Caco-2 (cell line): ENCODE results near the gene PXMP4. TPM values are rescaled to one million over a fixed set of nuclear protein-coding genes. Genes with fewer than 3 reads are reported as not detected.

Source experiments
- BruUV-seq: library from RNA; stranded (reverse); fragments of 400-500 nt; replicated peaks from 2 replicates; lab custom pipeline; 2021; lab: Mats Ljungman, UMichigan
- CTCF ChIA-PET: fragments of 300-600 bp; sonication (Branson Sonifier 250); formaldehyde crosslinking; loops from one replicate; lab custom pipeline; 2022; ENCODE audit warnings: antibody characterized with exemption; lab: Charles Lee
- POLR2A ChIA-PET: fragments of 300-600 bp; sonication (Branson Sonifier 250); formaldehyde crosslinking; loops from one replicate; lab custom pipeline; 2022; ENCODE audit warnings: antibody characterized with exemption; lab: Charles Lee
- DNase-seq, 2 experiments: peaks; one replicate each; pipeline versions ENCODE4 v3.0.0 to v3.0.0-alpha.2; 2020 to 2022
- H3K27me3 ChIP-seq: replicated peaks from 2 replicates; pipeline ENCODE4 v1.6.0; 2011; ENCODE audit warnings: low read length; ENCODE audit not compliant: control insufficient read depth, insufficient read depth
- H3K36me3 ChIP-seq: 2 replicates; pipeline ENCODE4 v1.5.1; 2011; ENCODE audit warnings: low read length; ENCODE audit not compliant: control insufficient read depth, insufficient read depth
- H3K4me1 ChIP-seq: fragments of 250-450 bp; sonication (Bioruptor Pico); 2 replicates; pipeline ENCODE4 v1.5.1; 2020; ENCODE audit warnings: mild to moderate bottlenecking
- H3K4me3 ChIP-seq: 2 replicates; pipeline ENCODE4 v1.5.1; 2011; ENCODE audit warnings: low read depth, mild to moderate bottlenecking, control low read depth, low read length
- H3K9me3 ChIP-seq: fragments of 250-450 bp; sonication (Bioruptor Pico); 2 replicates; pipeline ENCODE4 v1.5.1; 2020; ENCODE audit warnings: mild to moderate bottlenecking, moderate library complexity
- H3K27ac Mint-ChIP-seq: one replicate; pipeline ENCODE4 v1.8.0; 2022; ENCODE audit warnings: mixed read lengths; ENCODE audit not compliant: unreplicated experiment
- H3K27me3 Mint-ChIP-seq: one replicate; pipeline ENCODE4 v1.8.0; 2022; ENCODE audit warnings: mixed read lengths; ENCODE audit not compliant: insufficient read depth, unreplicated experiment
- H3K36me3 Mint-ChIP-seq: one replicate; pipeline ENCODE4 v1.8.0; 2022; ENCODE audit warnings: mild to moderate bottlenecking, mixed read lengths; ENCODE audit not compliant: insufficient read depth, unreplicated experiment
- H3K4me1 Mint-ChIP-seq: one replicate; pipeline ENCODE4 v1.8.0; 2022; ENCODE audit warnings: low read depth, mixed read lengths; ENCODE audit not compliant: unreplicated experiment
- H3K4me3 Mint-ChIP-seq: one replicate; pipeline ENCODE4 v1.8.0; 2022; ENCODE audit warnings: mild to moderate bottlenecking, moderate library complexity, mixed read lengths; ENCODE audit not compliant: unreplicated experiment
- H3K9me3 Mint-ChIP-seq: one replicate; pipeline ENCODE4 v1.8.0; 2022; ENCODE audit warnings: mixed read lengths; ENCODE audit not compliant: unreplicated experiment
- CTCF ChIP-seq, 2 experiments: fragments of 200-600 bp in 1 of 2; IDR thresholded peaks; 1 replicate in 1 of 2; 2 replicates in 1 of 2; pipeline versions ENCODE4 v1.5.1 to v1.8.0; 2011 to 2022; ENCODE audit warnings: antibody characterized with exemption in 1 of 2, control low read depth in 1 of 2, inconsistent platforms in 1 of 2, low read depth in 1 of 2, low read length in 1 of 2, mild to moderate bottlenecking in 1 of 2, moderate library complexity in 1 of 2; ENCODE audit not compliant: insufficient read depth in 1 of 2, severe bottlenecking in 1 of 2, unreplicated experiment in 1 of 2
- intact Hi-C: fragments of 100-400 bp; cut with micrococcal nuclease; formaldehyde crosslinking; loops from one replicate; pipeline ENCODE4 v1.10.0; 2022; ENCODE audit not compliant: unreplicated experiment
- total RNA-seq: library from RNA; stranded (reverse); gene quantifications from 2 replicates; pipeline ENCODE4 v1.2.3, GENCODE V29; 2022

Gene PXMP4
- total RNA-seq, 1 experiment from 2014 or later: 39.5 TPM

GRCh38 chr20:33660035-33660684, 60.0 kb downstream of the PXMP4 start:
- CTCF ChIA-PET: no interaction called here
- peak in 1 of 2 experiments; percentile 50 for DNase-seq
- no peaks in the 10 kb centered on the region for H3K9me3 ChIP-seq
- 0 out of 2 replicates have a peak, but pooled peaks cover 1% of the 10 kb centered on the region for H3K36me3 ChIP-seq
- peaks cover 22% of the 10 kb centered on the region for H3K4me1 ChIP-seq
- Mint-ChIP-seq H3K9me3 (no peaks in the 10 kb centered on the region), H3K4me1 (peaks cover 13% of the 10 kb centered on the region), H3K4me3 (no peak overlapping the region), H3K27me3 (no peaks in the 10 kb centered on the region), H3K36me3 (peaks cover 87% of the 10 kb centered on the region), H3K27ac (no peak overlapping the region)
- H3K4me3 ChIP-seq: no peak overlapping the region
- POLR2A ChIA-PET: no interaction called here
- no peak for TF ChIP-seq CTCF (IDR thresholded peaks at IDR 0.05; ENCODE audit: insufficient read depth in 1 of 2, low read depth in 1 of 2, low read length in 1 of 2, severe bottlenecking in 1 of 2, unreplicated experiment in 1 of 2)
- BruUV-seq: no TSS peak
- no peaks in the 10 kb centered on the region for H3K27me3 ChIP-seq
- intact Hi-C loops: no loop called here

GRCh38 chr20:33659341-33660034, 60.6 kb downstream of the PXMP4 start:
- CTCF ChIA-PET: no interaction called here
- Mint-ChIP-seq H3K36me3 (peaks cover 88% of the 10 kb centered on the region), H3K27ac (peak overlapping the region; percentile 7), H3K4me3 (no peak overlapping the region), H3K4me1 (peaks cover 13% of the 10 kb centered on the region), H3K27me3 (no peaks in the 10 kb centered on the region), H3K9me3 (no peaks in the 10 kb centered on the region)
- no peaks in the 10 kb centered on the region for H3K27me3 ChIP-seq
- intact Hi-C loops: no loop called here
- POLR2A ChIA-PET: no interaction called here
- H3K4me3 ChIP-seq: no peak overlapping the region
- DNase-seq: peak in 1 of 2 experiments; percentile 53
- H3K9me3 ChIP-seq: no peaks in the 10 kb centered on the region
- peaks cover 23% of the 10 kb centered on the region for H3K4me1 ChIP-seq
- TF ChIP-seq CTCF (IDR thresholded peaks at IDR 0.05; ENCODE audit: insufficient read depth in 1 of 2, low read depth in 1 of 2, low read length in 1 of 2, severe bottlenecking in 1 of 2, unreplicated experiment in 1 of 2): no peak
- 0 out of 2 replicates have a peak, but pooled peaks cover 1% of the 10 kb centered on the region for H3K36me3 ChIP-seq
- no TSS peak for BruUV-seq

GRCh38 chr20:33658929-33659328, 61.2 kb downstream of the PXMP4 start:
- H3K4me1 ChIP-seq: peaks cover 23% of the 10 kb centered on the region
- TF ChIP-seq CTCF (IDR thresholded peaks at IDR 0.05; ENCODE audit: insufficient read depth in 1 of 2, low read depth in 1 of 2, low read length in 1 of 2, severe bottlenecking in 1 of 2, unreplicated experiment in 1 of 2): no peak
- H3K27ac Mint-ChIP-seq: peak overlapping the region; percentile 7
- no peak overlapping the region for H3K4me3 ChIP-seq
- no peaks in the 10 kb centered on the region for H3K27me3 ChIP-seq
- peaks cover 14% of the 10 kb centered on the region for H3K4me1 Mint-ChIP-seq
- H3K36me3 Mint-ChIP-seq: peaks cover 88% of the 10 kb centered on the region
- H3K9me3 Mint-ChIP-seq: no peaks in the 10 kb centered on the region
- no peak for DNase-seq
- no peaks in the 10 kb centered on the region for H3K27me3 Mint-ChIP-seq
- BruUV-seq: no TSS peak
- no peaks in the 10 kb centered on the region for H3K9me3 ChIP-seq
- ChIA-PET CTCF (no interaction called here), POLR2A (interaction anchor here (0.6 kb wide), 1 partner anchor 90 kb away, joined by 3 read pairs; no protein-coding TSS in a partner anchor)
- H3K4me3 Mint-ChIP-seq: no peak overlapping the region
- H3K36me3 ChIP-seq: 0 out of 2 replicates have a peak, but pooled peaks cover 1% of the 10 kb centered on the region
- intact Hi-C loops: no loop called here
